ENCODE measurements around the gene PPFIA1. TPM values are rescaled to one million over a fixed set of nuclear protein-coding genes. Genes with fewer than 3 reads are reported as not detected.

Gene PPFIA1
- total and polyA plus RNA-seq, 2 of the 8 experiments (the other 6 are each of a cell fraction or from before 2014, with no cell fraction given), result 44.3 to 73.5 TPM

- TF ChIP-seq CTCF (IDR thresholded peaks at IDR 0.05; ENCODE audit: control extremely low read depth in 1 of 3, insufficient read depth in 1 of 3, low read depth in 1 of 3, low read length in 3 of 3) (no peak), POLR2AphosphoS5 (IDR thresholded peaks at IDR 0.05; ENCODE audit: low read depth, low read length) (no peak), EP300 (IDR thresholded peaks at IDR 0.05; ENCODE audit: borderline replicate concordance in 1 of 2, low read depth in 2 of 2, low read length in 2 of 2) (no peak), GABPA (IDR thresholded peaks at IDR 0.05; ENCODE audit: borderline replicate concordance, insufficient read depth, low read length) (no peak), HDAC6 (IDR thresholded peaks at IDR 0.05; ENCODE audit: low read depth, low read length) (no peak), BACH1 (IDR thresholded peaks at IDR 0.05; ENCODE audit: low read length) (no peak), TEAD4 (IDR thresholded peaks at IDR 0.05; ENCODE audit: low read depth, low read length) (no peak), BCL11A (IDR thresholded peaks at IDR 0.05; ENCODE audit: low read depth in 2 of 2, low read length in 2 of 2) (no peak)
These were observed 160.4 kb downstream of the PPFIA1 start (continued) for GRCh38 chr11:70430671-70431574.

All from H1 (cell line).